HT-29 (cell line): ENCODE data around the gene SDK1. TPM values are rescaled to one million over a fixed set of nuclear protein-coding genes. Genes with fewer than 3 reads are reported as not detected.
A peak's percentile ranks its signal among the peaks of the same experiment; 100 is the strongest.
"Not testable (repeated sequence)": the region's sequence is repeated elsewhere in the genome, so short reads cannot be mapped to it uniquely, and the experiment has no call there.

Source experiments
- DNase-seq: peaks from one replicate; pipeline ENCODE4 v3.0.0-alpha.2; 2015; ENCODE audit warnings: low spot score
- total RNA-seq: library from RNA; depleted of rRNA; stranded (reverse); fragments of >200 nt; shearing (Covaris generic); gene quantifications from 2 replicates; pipeline ENCODE4 v1.2.3, GENCODE V29; 2014

Gene SDK1
- total RNA-seq, 1 experiment from 2014 or later, result not detected

- no peak for DNase-seq
Observed at GRCh38 chr7:3649678-3650440, 348.8 kb downstream of the SDK1 start.

GRCh38 chr7:3650844-3651243 is 349.8 kb downstream of the SDK1 start:
- DNase-seq, result no peak

- no peak for DNase-seq
Observed at GRCh38 chr7:3655635-3656034, 354.6 kb downstream of the SDK1 start.

GRCh38 chr7:3657206-3657605 is 356.2 kb downstream of the SDK1 start:
- no peak for DNase-seq

- no peak for DNase-seq
Observed at GRCh38 chr7:3668743-3669142, 367.7 kb downstream of the SDK1 start.

- no peak for DNase-seq
Observed at GRCh38 chr7:3670898-3671297, 369.8 kb downstream of the SDK1 start.

GRCh38 chr7:3673524-3673923 is 372.5 kb downstream of the SDK1 start:
- DNase-seq, result peak; percentile 39

GRCh38 chr7:3678314-3678810 is 377.3 kb downstream of the SDK1 start:
- DNase-seq, result no peak

GRCh38 chr7:3682028-3682710 is 381.1 kb downstream of the SDK1 start:
- DNase-seq, result no peak

- DNase-seq, result no peak
Observed at GRCh38 chr7:3683546-3684539, 382.8 kb downstream of the SDK1 start.

- DNase-seq, result no peak
Observed at GRCh38 chr7:3688071-3688470, 387.0 kb downstream of the SDK1 start.

GRCh38 chr7:3688842-3689241 is 387.8 kb downstream of the SDK1 start:
- DNase-seq, result no peak

- DNase-seq, result no peak
Observed at GRCh38 chr7:3691478-3692158, 390.6 kb downstream of the SDK1 start.

GRCh38 chr7:3695602-3696001 is 394.6 kb downstream of the SDK1 start:
- DNase-seq, result no peak

- no peak for DNase-seq
Observed at GRCh38 chr7:3696113-3696512, 395.1 kb downstream of the SDK1 start.

- DNase-seq, result no peak
Observed at GRCh38 chr7:3697472-3697871, 396.4 kb downstream of the SDK1 start.

GRCh38 chr7:3705258-3705657 is 404.2 kb downstream of the SDK1 start:
- no peak for DNase-seq

- DNase-seq, result not testable (repeated sequence)
Observed at GRCh38 chr7:3706091-3706490, 405.0 kb downstream of the SDK1 start.

GRCh38 chr7:3710122-3710521 is 409.1 kb downstream of the SDK1 start:
- no peak for DNase-seq

GRCh38 chr7:3710531-3710930 is 409.5 kb downstream of the SDK1 start:
- no peak for DNase-seq

- no peak for DNase-seq
Observed at GRCh38 chr7:3712841-3713240, 411.8 kb downstream of the SDK1 start.
